MM.1S (cell line): ENCODE results near the gene BMP10.
A peak's percentile ranks its signal among the peaks of the same experiment; 100 is the strongest.

Experiments used
- DNase-seq: peaks from one replicate; pipeline ENCODE4 v3.0.0-alpha.2; 2015
- H2AFZ ChIP-seq: fragments of 300-600 bp; sonication (generic); 2 replicates; pipeline ENCODE4 v1.6.0; 2016; ENCODE audit warnings: antibody characterized with exemption, low read length
- H3F3A ChIP-seq: fragments of 300-600 bp; sonication (generic); 2 replicates; pipeline ENCODE4 v1.6.1; 2016; ENCODE audit warnings: mild to moderate bottlenecking, antibody characterized with exemption, low read length, moderate library complexity, mixed read lengths; ENCODE audit not compliant: insufficient read depth
- H3K27ac ChIP-seq: fragments of 300-600 bp; sonication (generic); 2 replicates; pipeline ENCODE4 v1.5.1; 2016; ENCODE audit warnings: mild to moderate bottlenecking, low read length
- H3K27me3 ChIP-seq: fragments of 300-600 bp; sonication (generic); replicated peaks from 2 replicates; pipeline ENCODE4 v1.6.0; 2016; ENCODE audit warnings: low read length; ENCODE audit not compliant: insufficient read depth
- H3K36me3 ChIP-seq: fragments of 300-600 bp; sonication (generic); replicated peaks from 2 replicates; pipeline ENCODE4 v1.6.1; 2016; ENCODE audit warnings: mild to moderate bottlenecking, low read length, mixed read lengths; ENCODE audit not compliant: insufficient read depth
- H3K4me1 ChIP-seq: fragments of 300-600 bp; sonication (generic); 2 replicates; pipeline ENCODE4 v1.6.1; 2016; ENCODE audit warnings: low read length, mixed read lengths
- H3K4me2 ChIP-seq: fragments of 300-600 bp; sonication (generic); 2 replicates; pipeline ENCODE4 v1.6.0; 2016; ENCODE audit warnings: low read depth, low read length
- H3K4me3 ChIP-seq: fragments of 300-600 bp; sonication (generic); 2 replicates; pipeline ENCODE4 v1.5.1; 2016; ENCODE audit warnings: low read length, mixed read lengths
- H3K79me2 ChIP-seq: fragments of 300-600 bp; sonication (generic); 2 replicates; pipeline ENCODE4 v1.6.1; 2016; ENCODE audit warnings: mixed run types, low read length, mixed read lengths
- H3K9ac ChIP-seq: fragments of 300-600 bp; sonication (generic); 2 replicates; pipeline ENCODE4 v1.6.1; 2016; ENCODE audit warnings: low read length, mixed read lengths
- H3K9me2 ChIP-seq: fragments of 300-600 bp; sonication (generic); replicated peaks from 2 replicates; pipeline ENCODE4 v1.6.1; 2016; ENCODE audit warnings: mild to moderate bottlenecking, low read length, mixed read lengths; ENCODE audit not compliant: insufficient read depth
- H3K9me3 ChIP-seq: fragments of 300-600 bp; sonication (generic); replicated peaks from 2 replicates; pipeline ENCODE4 v1.6.1; 2016; ENCODE audit warnings: mild to moderate bottlenecking, low read length, mixed read lengths; ENCODE audit not compliant: insufficient read depth
- H4K20me1 ChIP-seq: fragments of 300-600 bp; sonication (generic); 2 replicates; pipeline ENCODE4 v1.6.1; 2016; ENCODE audit warnings: mild to moderate bottlenecking, low read length, moderate library complexity, mixed read lengths; ENCODE audit not compliant: insufficient read depth
- CTCF ChIP-seq: fragments of 300-600 bp; sonication (generic); IDR thresholded peaks from 2 replicates; pipeline ENCODE4 v1.5.1; 2016; ENCODE audit warnings: antibody characterized with exemption, low read length, mixed read lengths
- EZH2 ChIP-seq: fragments of 300-600 bp; sonication (generic); optimal IDR thresholded peaks from 2 replicates; pipeline ENCODE3; 2017; ENCODE audit warnings: low read depth, mild to moderate bottlenecking, antibody characterized with exemption, low read length, mixed read lengths
- EZH2phosphoT487 ChIP-seq: fragments of 300-600 bp; sonication (generic); IDR thresholded peaks from 2 replicates; pipeline ENCODE4 v1.6.1; 2018; ENCODE audit warnings: antibody characterized with exemption, low read length

Gene BMP10

GRCh38 chr2:68831686-68832232 is 39.4 kb downstream of the BMP10 start:
- DNase-seq: no peak
- Histone ChIP-seq H3K27me3 (no peaks in the 10 kb centered on the region), H3K9ac (peak overlapping the region; percentile 52), H3K4me1 (peaks cover 57% of the 10 kb centered on the region), H2AFZ (peak overlapping the region; percentile 44), H3K27ac (peak overlapping the region; percentile 92), H3K9me2 (no peaks in the 10 kb centered on the region), H4K20me1 (no peaks in the 10 kb centered on the region), H3K79me2 (no peaks in the 10 kb centered on the region), H3K9me3 (no peaks in the 10 kb centered on the region), H3F3A (peaks cover 29% of the 10 kb centered on the region), H3K4me2 (peak overlapping the region; percentile 83), H3K36me3 (no peaks in the 10 kb centered on the region), H3K4me3 (peak overlapping the region; percentile 15; the same call in 1 of the 2 replicates)
- TF ChIP-seq EZH2: no peak
- TF ChIP-seq EZH2phosphoT487: no peak
- TF ChIP-seq CTCF: no peak

- Histone ChIP-seq H3K36me3 (no peaks in the 10 kb centered on the region), H3K4me3 (no peak overlapping the region), H3K27me3 (no peaks in the 10 kb centered on the region), H3K79me2 (no peaks in the 10 kb centered on the region), H3K4me1 (peaks cover 39% of the 10 kb centered on the region), H3K9ac (no peak overlapping the region), H3K9me2 (no peaks in the 10 kb centered on the region), H3F3A (peaks cover 23% of the 10 kb centered on the region), H2AFZ (no peak overlapping the region), H3K4me2 (peak overlapping the region; percentile 2; the same call in 1 of the 2 replicates), H4K20me1 (no peaks in the 10 kb centered on the region), H3K27ac (no peak overlapping the region; the same call in 1 of the 2 replicates), H3K9me3 (no peaks in the 10 kb centered on the region)
- DNase-seq: no peak
- no peak for TF ChIP-seq EZH2
- TF ChIP-seq CTCF: no peak
- no peak for TF ChIP-seq EZH2phosphoT487
These were observed 41.4 kb downstream of the BMP10 start for GRCh38 chr2:68829749-68830148.

GRCh38 chr2:68828887-68829708 is 42.1 kb downstream of the BMP10 start:
- Histone ChIP-seq H3K27me3 (no peaks in the 10 kb centered on the region), H3K9ac (no peak overlapping the region), H3K9me3 (no peaks in the 10 kb centered on the region), H2AFZ (no peak overlapping the region), H3K9me2 (no peaks in the 10 kb centered on the region), H3K4me3 (no peak overlapping the region), H3F3A (peaks cover 22% of the 10 kb centered on the region), H4K20me1 (no peaks in the 10 kb centered on the region), H3K79me2 (no peaks in the 10 kb centered on the region), H3K36me3 (no peaks in the 10 kb centered on the region), H3K4me2 (peak overlapping the region; percentile 2; the same call in 1 of the 2 replicates), H3K27ac (peak overlapping the region; percentile 6; the same call in 1 of the 2 replicates), H3K4me1 (peaks cover 34% of the 10 kb centered on the region)
- peak; percentile 56 for DNase-seq
- TF ChIP-seq CTCF (no peak), EZH2phosphoT487 (no peak), EZH2 (no peak)
